Hepatocyte (in vitro differentiated cells): Measurements from ENCODE around the gene PURA. TPM values are rescaled to one million over a fixed set of nuclear protein-coding genes. Genes with fewer than 3 reads are reported as not detected.

Experiments
- DNase-seq: peaks from one replicate; pipeline ENCODE4 v3.0.0-alpha.2; 2016; ENCODE audit warnings: low spot score
- H2AFZ ChIP-seq: fragments of 200-600 bp; sonication (generic); 2 replicates; pipeline ENCODE4 v1.6.0; 2016; ENCODE audit warnings: antibody characterized with exemption, mild to moderate bottlenecking
- H3K27ac ChIP-seq: fragments of 200-600 bp; sonication (generic); 2 replicates; pipeline ENCODE4 v1.5.1; 2016; ENCODE audit warnings: mild to moderate bottlenecking
- H3K27me3 ChIP-seq: fragments of 200-600 bp; sonication (generic); 2 replicates; pipeline ENCODE4 v1.6.1; 2016
- H3K36me3 ChIP-seq: fragments of 200-600 bp; sonication (generic); replicated peaks from 2 replicates; pipeline ENCODE4 v1.5.1; 2016; ENCODE audit warnings: low read depth; ENCODE audit not compliant: insufficient read depth
- H3K4me1 ChIP-seq: fragments of 200-600 bp; sonication (generic); 2 replicates; pipeline ENCODE4 v1.5.1; 2016; ENCODE audit warnings: mild to moderate bottlenecking, moderate library complexity; ENCODE audit not compliant: insufficient read depth
- H3K4me2 ChIP-seq: fragments of 200-600 bp; sonication (generic); 2 replicates; pipeline ENCODE4 v1.6.0; 2016
- H3K4me3 ChIP-seq: fragments of 200-600 bp; sonication (generic); 2 replicates; pipeline ENCODE4 v1.5.1; 2016; ENCODE audit warnings: mild to moderate bottlenecking
- H3K79me2 ChIP-seq: fragments of 200-600 bp; sonication (generic); 2 replicates; pipeline ENCODE4 v1.6.0; 2017; ENCODE audit warnings: mild to moderate bottlenecking
- H3K9me2 ChIP-seq: fragments of 200-600 bp; sonication (generic); replicated peaks from 2 replicates; pipeline ENCODE4 v1.6.0; 2017; ENCODE audit warnings: mild to moderate bottlenecking; ENCODE audit not compliant: insufficient read depth
- H3K9me3 ChIP-seq: fragments of 200-600 bp; sonication (generic); 2 replicates; pipeline ENCODE4 v1.5.1; 2016; ENCODE audit warnings: low read depth, mild to moderate bottlenecking
- H4K20me1 ChIP-seq: fragments of 200-600 bp; sonication (generic); 2 replicates; pipeline ENCODE4 v1.6.0; 2016; ENCODE audit warnings: mild to moderate bottlenecking; ENCODE audit not compliant: insufficient read depth, poor library complexity, severe bottlenecking
- CTCF ChIP-seq: fragments of 200-600 bp; sonication (generic); IDR thresholded peaks from 2 replicates; pipeline ENCODE4 v1.5.1; 2016; ENCODE audit warnings: antibody characterized with exemption, mild to moderate bottlenecking; ENCODE audit not compliant: poor library complexity
- EZH2 ChIP-seq: fragments of 200-600 bp; sonication (generic); IDR thresholded peaks from 2 replicates; pipeline ENCODE4 v1.6.1; 2016; ENCODE audit warnings: antibody characterized with exemption, mild to moderate bottlenecking, borderline replicate concordance
- EZH2phosphoT487 ChIP-seq: fragments of 200-600 bp; sonication (generic); IDR thresholded peaks from one replicate; pipeline ENCODE4 v1.6.1; 2018; ENCODE audit warnings: antibody characterized with exemption, mild to moderate bottlenecking, low read depth, moderate library complexity; ENCODE audit not compliant: unreplicated experiment, severe bottlenecking
- WGBS: methylation state at CpG from one replicate; pipeline ENCODE4 v1.1.6; 2016; ENCODE audit warnings: low lambda C conversion rate; ENCODE audit errors: missing lambda C conversion rate; 5-methylcytosine and 5-hydroxymethylcytosine counted together
- polyA plus RNA-seq: library from polyadenylated mRNA; unstranded; fragments of >200 nt; fragmentation: Nextera tagmentation; extraction: Ambion mirVana; gene quantifications from 2 replicates; pipeline ENCODE4 v1.2.1, GENCODE V29; 2016
- total RNA-seq: library from RNA; depleted of rRNA; stranded (reverse); fragments of >200 nt; gene quantifications from 2 replicates; pipeline ENCODE4 v1.2.3, GENCODE V29; 2014

Gene PURA
- total and polyA plus RNA-seq, 2 experiments from 2014 or later, result 7.4 to 13.8 TPM

- H3K79me2 ChIP-seq, result no peaks in the 10 kb centered on the region
- TF ChIP-seq EZH2, result no peak
Observed at GRCh38 chr5:140166911-140167310, 53.0 kb downstream of the PURA start.

DNA sequence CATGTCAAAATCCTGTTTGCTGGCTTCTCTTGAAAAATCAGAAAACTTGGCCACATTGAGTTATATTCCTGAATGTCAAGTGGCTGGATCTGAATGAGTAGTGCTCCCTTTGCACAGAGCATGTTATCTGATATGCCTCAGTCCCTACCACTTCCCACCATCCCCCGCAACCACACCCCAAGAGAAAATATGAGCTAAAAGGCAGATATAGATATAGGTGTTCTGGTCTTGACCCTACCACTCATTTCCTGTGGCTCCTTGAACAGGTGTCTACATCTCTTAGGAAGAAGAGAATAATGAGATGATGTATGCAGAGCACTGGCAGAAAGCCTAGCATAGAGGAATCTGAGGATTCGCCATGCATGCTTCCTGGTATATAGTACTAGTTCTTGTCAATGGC lies 54.5 kb downstream of the PURA start:
- Histone ChIP-seq H3K9me3 (no peaks in the 10 kb centered on the region), H3K4me3 (no peak overlapping the region), H3K27ac (no peak overlapping the region), H3K79me2 (no peaks in the 10 kb centered on the region), H3K4me1 (no peaks in the 10 kb centered on the region), H2AFZ (no peak overlapping the region), H3K36me3 (no peaks in the 10 kb centered on the region), H4K20me1 (no peaks in the 10 kb centered on the region), H3K9me2 (no peaks in the 10 kb centered on the region), H3K4me2 (no peak overlapping the region), H3K27me3 (no peaks in the 10 kb centered on the region)
- DNase-seq, result no peak
- WGBS, result 98% methylated on average over 2 of the region's 2 CpGs
- no peak for TF ChIP-seq EZH2
- no peak for TF ChIP-seq CTCF
- TF ChIP-seq EZH2phosphoT487, result no peak

More at GRCh38 chr5:140166911-140167310, 53.0 kb downstream of the PURA start:
- Histone ChIP-seq H2AFZ (no peak overlapping the region), H3K36me3 (no peaks in the 10 kb centered on the region), H3K9me3 (no peaks in the 10 kb centered on the region), H3K9me2 (no peaks in the 10 kb centered on the region), H3K4me2 (no peak overlapping the region), H3K27me3 (no peaks in the 10 kb centered on the region), H3K4me3 (no peak overlapping the region), H3K27ac (no peak overlapping the region), H3K4me1 (no peaks in the 10 kb centered on the region), H4K20me1 (no peaks in the 10 kb centered on the region)
- DNase-seq, result no peak

DNA sequence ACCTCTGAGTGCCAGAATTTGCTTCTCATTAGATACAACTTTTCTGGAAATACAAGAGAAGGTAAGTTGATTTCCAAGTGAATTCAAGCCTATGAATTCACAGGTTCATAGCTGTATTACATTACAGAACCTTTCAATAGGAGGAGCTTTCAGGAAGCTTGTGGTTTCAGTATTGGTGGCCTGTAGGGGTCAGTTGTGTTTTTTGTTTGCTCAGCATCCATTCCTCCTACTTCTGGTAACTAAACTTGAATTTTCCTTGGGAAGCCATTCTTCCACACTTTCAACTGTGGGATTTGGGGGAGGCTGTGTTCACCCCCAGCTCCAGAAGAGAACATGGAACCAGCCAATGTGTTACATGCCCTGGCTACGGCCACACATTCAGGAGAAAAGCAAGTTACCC lies 55.5 kb downstream of the PURA start:
- no peaks in the 10 kb centered on the region for H3K36me3 ChIP-seq
- no peak overlapping the region for H3K4me2 ChIP-seq
- no peak overlapping the region for H3K4me3 ChIP-seq
- WGBS, result 79% methylated on average over 1 of the region's 1 CpG
- no peaks in the 10 kb centered on the region for H3K27me3 ChIP-seq
- no peaks in the 10 kb centered on the region for H3K9me3 ChIP-seq
- no peak for TF ChIP-seq EZH2phosphoT487
- TF ChIP-seq EZH2, result no peak
- TF ChIP-seq CTCF, result peak; percentile 10
- no peak overlapping the region for H3K27ac ChIP-seq
- DNase-seq, result no peak
- H3K9me2 ChIP-seq, result no peaks in the 10 kb centered on the region
- H4K20me1 ChIP-seq, result no peaks in the 10 kb centered on the region
- H3K79me2 ChIP-seq, result no peaks in the 10 kb centered on the region
- H3K4me1 ChIP-seq, result no peaks in the 10 kb centered on the region
- no peak overlapping the region for H2AFZ ChIP-seq

GRCh38 chr5:140172483-140172882 lies 58.6 kb downstream of the PURA start:
- H3K36me3 ChIP-seq, result no peaks in the 10 kb centered on the region
- peaks cover 5% of the 10 kb centered on the region for H3K4me1 ChIP-seq
- H2AFZ ChIP-seq, result no peak overlapping the region
- H3K4me3 ChIP-seq, result no peak overlapping the region
- no peaks in the 10 kb centered on the region for H4K20me1 ChIP-seq
- DNase-seq, result no peak
- no peaks in the 10 kb centered on the region for H3K9me2 ChIP-seq
- TF ChIP-seq CTCF, result no peak
- TF ChIP-seq EZH2phosphoT487, result no peak
- no peak for TF ChIP-seq EZH2
- H3K27ac ChIP-seq, result peak overlapping the region; percentile 10
- H3K79me2 ChIP-seq, result peaks cover 12% of the 10 kb centered on the region
- WGBS, result 81% methylated on average over 2 of the region's 2 CpGs
- no peaks in the 10 kb centered on the region for H3K27me3 ChIP-seq
- no peak overlapping the region for H3K4me2 ChIP-seq
- H3K9me3 ChIP-seq, result no peaks in the 10 kb centered on the region
